HG02943 (cell line): Measurements from ENCODE around the gene CELSR1.

Source experiments
- ATAC-seq: cut with Tn5 transposase; IDR thresholded peaks from one replicate; pipeline ENCODE4 v1.9.1; 2021; ENCODE audit warnings: mild to moderate bottlenecking, low read depth, moderate library complexity; ENCODE audit not compliant: unreplicated experiment

CELSR1 gene

DNA sequence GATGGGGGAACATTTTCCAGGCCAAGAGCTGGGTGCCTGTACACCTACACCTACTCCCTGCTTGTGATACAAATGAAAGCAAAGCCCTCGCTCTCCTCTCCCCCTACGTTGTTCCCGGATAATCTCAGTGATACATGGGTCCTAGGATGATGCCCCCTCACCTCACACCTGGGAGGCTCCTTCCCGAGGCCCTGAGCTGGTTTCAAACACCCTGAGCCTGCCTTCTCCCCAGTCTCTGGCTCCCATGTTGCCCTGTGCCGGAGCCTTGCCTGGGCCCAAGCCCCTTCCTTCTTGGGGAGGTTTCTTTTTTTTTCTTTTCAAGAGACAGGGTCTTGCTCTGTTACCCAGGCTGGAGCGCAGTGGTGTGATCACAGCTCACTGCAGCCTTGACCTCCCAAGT is 178.7 kb downstream of the CELSR1 start:
- ATAC-seq, result no peak

DNA sequence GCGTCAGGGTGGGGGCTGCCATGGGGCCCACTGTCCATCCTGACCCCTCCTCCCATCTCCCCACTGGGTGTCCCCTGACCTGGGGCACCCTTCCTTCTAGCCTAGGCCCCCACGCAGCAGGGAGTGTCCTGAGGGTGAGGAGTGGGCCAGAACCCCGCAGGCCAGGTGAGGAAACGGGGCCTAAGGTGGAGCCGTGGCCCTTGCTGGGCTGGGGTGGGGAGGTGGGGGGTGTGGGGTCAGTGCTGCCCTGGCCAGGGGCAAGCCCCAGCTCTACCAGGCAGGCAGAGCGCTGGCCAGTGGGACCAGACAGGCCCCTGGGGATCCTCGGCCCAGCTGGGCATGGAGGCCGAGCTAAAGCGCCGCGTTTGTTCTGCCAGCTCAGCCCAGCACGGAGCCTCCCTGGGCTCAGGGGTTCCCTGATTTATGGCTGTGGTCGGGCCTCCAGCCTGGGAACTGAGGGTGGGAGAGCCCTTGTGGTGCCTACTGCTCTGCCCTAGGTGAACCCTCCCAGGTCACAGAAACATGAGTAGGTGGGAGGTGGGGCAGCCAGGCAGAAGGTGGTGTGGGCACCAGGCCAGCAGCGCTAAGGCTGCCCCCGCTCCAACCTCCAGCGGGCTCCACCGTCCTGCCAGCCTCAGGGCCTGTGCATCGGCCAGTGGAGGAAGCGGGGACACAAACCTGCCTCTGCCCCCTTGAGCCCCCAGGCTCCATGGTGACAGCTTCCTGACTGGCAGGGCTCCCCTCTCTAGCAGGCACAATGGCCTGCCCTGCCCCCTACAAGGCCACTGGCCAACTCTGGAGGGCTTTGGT is 179.5 kb downstream of the CELSR1 start:
- ATAC-seq, result no peak

DNA sequence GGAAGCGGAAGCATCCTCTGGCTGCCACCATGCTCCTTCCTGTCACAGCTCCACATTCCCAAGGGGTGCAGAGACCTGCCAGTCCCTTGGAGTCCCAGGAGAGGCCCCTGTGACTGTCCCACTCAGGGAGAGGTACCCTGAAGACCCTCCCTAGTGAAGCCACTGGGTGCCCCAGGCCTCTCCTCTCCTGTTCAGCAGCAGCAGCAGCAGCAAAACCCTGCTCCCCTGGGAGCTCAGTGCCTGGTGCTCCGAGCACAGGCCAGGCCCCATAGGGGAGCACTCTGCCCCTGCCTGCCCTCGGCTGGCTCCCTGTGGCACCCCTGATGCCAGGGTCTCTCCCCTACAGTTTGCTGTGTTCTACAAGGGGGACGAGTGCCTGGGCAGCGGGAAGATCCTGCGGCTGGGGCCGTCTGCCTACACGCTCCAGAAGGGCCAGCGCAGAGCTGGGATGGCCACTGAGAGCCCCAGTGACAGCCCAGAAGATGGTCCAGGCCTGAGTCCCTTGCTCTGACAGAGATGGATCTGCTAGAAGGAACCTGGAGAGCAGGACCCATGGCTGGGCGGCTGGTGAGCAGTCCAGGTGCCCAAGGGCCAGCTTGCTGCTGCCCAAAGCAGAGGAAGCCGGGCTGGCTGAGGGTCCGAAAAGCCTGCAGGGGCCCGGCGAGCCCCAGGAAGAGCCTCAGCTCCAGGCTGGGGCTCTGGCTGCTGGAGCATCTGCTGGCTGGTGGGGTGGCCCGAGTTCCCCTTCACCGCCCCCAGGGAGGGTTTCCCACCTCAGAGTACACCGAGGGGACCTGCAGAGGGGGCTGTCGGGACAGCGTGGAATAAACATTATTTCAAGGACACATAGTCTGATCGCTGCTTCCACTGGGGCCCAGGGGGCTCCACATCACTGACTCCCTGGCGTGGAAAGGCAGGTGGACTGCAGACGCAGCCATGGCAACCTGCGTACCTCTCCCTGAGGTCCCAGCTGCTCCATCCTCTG is 180.6 kb downstream of the CELSR1 start:
- no peak for ATAC-seq

DNA sequence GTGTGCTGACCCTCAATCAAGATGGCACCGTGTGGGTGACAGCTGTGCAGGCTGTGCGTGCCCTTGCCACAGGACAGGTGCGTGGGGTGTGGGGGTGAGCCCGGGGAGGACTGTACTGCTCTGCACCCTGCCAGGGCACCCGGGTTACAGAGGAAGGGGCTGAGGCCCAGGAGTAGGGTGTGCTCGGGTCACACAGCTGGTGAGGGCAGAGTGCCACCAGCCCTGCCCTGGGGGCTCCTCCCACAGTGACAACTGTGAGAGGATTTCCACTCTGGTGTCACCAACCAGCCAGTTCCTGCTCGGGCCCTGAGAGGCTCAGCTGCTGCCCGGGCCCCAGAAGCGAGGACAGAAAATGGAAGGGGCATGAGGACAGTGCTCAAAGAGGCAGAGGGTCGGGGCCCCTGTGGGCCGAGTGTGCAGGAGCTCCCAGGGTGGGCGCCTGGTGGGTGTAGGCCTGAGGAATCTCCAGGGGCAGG is 181.4 kb downstream of the CELSR1 start:
- ATAC-seq, result no peak

- ATAC-seq, result no peak
These were observed 181.9 kb downstream of the CELSR1 start for GRCh38 chr22:46355369-46355995.

- no peak for ATAC-seq
These were observed 182.5 kb downstream of the CELSR1 start for GRCh38 chr22:46354993-46355305.

- no peak for ATAC-seq
These were observed 183.0 kb downstream of the CELSR1 start for GRCh38 chr22:46354176-46354992.

DNA sequence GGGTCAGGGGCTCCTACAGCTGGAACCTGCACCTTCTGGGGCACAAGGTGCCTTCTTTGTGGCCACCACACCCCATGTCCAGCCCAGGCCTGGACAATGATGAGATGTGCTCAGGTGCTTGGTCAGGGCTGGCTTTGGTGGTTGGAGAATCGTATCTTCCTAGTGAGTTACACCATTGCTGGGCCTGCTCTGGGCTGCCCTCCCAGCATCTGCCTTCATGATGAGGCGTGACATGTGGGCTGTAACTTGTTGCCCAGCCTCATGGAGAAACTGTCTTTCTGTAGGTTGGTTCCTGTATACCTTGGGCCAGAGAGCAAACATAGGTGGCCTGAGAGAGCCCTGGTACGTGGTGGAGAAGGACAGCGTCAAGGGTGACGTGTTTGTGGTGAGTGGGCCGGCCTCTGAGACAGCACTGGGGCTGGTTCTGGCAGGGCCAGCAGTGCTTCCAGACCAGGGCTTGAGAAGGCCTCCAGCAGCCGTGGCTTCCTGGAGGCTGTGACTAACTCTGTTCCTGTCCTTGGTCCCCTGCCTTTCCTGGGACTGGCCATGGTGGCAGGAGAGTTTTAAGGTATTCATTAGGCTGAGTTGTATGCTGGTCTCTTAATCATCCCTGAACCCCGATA is 183.8 kb downstream of the CELSR1 start:
- ATAC-seq, result no peak

GRCh38 chr22:46352691-46353386 is 184.6 kb downstream of the CELSR1 start:
- no peak for ATAC-seq

- ATAC-seq, result no peak
These were observed 185.1 kb downstream of the CELSR1 start for GRCh38 chr22:46352276-46352675.

GRCh38 chr22:46351767-46352166 is 185.7 kb downstream of the CELSR1 start:
- no peak for ATAC-seq

DNA sequence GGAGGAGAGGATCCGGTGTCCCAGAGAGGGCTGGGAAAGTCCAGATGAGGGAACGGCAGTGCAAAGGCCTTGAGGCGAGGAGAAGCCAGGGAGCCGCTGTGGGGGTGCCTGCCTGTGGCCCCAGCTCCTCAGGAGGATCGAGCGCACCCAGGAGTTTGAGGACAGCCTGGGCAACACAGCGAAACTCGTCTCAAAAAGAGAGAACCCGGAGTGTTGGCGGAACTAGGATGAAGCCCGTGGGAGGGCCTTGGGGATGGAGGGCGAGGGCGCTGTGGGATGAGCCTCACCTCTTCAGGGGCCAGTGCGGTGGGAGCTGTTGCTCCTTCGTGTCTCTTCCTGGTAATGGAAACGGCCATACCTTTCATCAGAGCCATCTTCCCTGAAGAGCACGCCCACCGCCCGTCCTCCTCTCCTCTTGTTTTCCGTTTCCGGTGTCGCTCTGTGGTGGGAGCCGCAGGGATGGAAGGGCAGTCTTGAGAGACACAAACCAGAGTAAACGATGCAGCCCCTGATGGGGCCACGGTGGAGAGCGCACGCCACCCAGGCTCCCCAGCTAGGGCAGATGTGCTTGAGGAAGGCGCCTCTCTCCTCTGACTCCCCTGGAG is 186.2 kb downstream of the CELSR1 start:
- no peak for ATAC-seq

DNA sequence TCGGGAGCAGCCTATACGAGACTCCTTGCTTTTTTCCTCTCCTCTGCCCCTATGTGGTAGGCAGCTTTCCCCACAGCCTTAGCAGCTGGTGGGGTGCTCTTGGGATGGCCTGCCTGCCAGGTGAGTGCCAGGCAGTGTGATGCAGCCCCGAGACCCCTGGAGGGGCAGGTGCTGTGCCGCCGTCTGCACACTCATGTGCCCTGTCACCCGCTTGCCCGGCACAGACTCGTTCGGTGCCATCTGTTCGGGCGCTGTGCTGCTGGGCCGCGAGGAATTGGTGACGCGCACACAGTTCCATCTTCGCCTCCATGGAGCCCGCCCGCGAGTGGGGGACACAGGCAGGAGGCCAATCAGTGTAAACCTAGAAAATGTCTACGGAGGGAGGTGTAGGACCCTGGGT is 186.8 kb downstream of the CELSR1 start:
- no peak for ATAC-seq

DNA sequence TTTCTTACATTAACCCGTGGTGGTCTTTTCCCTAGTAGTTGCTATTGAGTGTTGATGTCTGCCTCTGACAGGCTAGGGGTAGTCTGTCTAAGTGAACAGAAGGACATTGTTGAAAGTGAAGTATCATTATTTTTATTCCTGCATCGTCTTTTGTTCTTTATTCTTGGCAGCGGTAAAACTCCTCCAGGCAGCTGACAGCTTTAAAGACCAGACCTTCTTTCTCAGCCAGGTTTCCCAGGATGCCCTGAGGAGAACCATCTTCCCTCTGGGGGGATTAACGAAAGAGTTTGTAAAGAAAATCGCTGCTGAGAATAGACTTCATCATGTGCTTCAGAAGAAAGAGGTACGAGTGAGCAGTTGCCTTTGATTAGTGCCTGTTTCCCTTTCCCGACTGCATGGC is 187.3 kb downstream of the CELSR1 start:
- no peak for ATAC-seq

DNA sequence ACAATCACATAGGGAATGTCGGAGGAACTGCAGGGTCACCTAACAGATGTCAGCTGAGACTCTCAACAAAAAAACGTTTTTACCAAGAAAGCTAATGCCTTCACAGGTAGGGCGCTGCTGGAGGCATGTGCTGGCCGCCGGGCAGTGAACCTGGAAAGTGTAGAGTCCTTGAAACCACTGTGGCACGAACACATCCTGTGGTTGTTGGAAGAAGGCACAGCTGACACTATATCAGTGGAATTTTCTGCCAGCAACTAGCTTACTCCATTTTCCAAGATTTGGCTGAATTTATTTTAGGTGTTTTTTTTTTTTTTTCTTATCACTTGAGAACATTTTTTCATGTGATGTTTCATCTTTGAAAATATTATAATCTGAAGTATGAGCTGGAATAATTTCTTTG is 187.7 kb downstream of the CELSR1 start:
- ATAC-seq, result no peak

DNA sequence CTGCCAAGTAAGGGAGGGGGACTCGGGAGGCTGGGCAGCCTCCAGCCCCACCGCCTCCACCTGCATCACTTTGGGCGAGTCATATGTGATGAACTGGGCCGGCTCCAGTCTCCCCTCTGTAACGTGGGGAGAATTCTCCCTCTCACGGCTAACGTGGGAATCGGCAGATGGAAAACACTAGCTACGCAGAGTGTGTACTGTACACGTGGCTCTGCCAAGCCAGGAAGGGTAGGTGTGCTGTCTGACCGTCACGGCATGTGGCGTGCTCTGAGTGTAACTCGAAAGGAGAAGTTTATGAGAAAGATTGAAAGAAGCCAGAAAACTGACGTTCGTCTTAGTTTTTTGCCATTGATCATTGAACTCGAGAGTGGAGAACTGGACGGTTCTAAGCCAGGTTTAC is 188.2 kb downstream of the CELSR1 start:
- no peak for ATAC-seq

DNA sequence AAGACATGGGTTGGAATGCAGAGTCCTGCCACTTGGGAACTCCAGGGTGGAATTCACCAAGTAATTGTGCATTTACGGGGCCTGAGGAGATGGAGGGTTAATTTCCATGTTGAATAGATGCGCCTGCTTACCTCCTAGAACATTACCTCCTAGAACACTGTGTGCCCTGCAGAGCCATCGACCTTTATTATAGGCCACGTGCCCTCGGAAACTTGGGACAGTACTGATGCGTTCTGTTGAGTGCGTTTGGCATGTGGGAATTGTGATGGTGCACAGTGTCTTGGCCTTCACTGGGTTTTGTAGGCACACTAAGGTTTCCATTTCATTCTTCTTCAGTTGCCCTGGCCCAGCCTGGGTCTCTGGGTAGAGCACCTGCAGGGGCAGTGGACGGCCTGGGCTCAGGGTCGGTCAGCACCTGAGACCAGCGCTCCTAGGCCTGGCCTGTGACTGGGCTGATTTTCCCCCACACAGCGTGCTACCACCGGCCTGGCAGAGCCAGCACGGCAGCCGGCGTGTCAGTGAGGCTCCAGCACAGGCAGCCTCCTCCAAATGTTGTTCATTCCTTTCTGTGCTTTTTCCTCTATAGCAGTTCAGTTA is 189.2 kb downstream of the CELSR1 start:
- no peak for ATAC-seq

GRCh38 chr22:46347646-46348045 is 189.8 kb downstream of the CELSR1 start:
- no peak for ATAC-seq
